Mammary epithelial cell (primary cell): ENCODE results near the gene TTC28.

Source experiments
- CTCF ChIP-seq, 2 donors: IDR thresholded peaks in 1 of 2; conservative IDR thresholded peaks in 1 of 2; 2 replicates each; pipeline ENCODE4 v1.5.1; 2011 to 2012; ENCODE audit warnings: inconsistent platforms in 2 of 2, low read length in 2 of 2, mild to moderate bottlenecking in 2 of 2, control low read depth in 1 of 2, low read depth in 1 of 2; ENCODE audit not compliant: insufficient read depth in 1 of 2; ENCODE audit errors: extremely low read depth in 1 of 2
- EZH2 ChIP-seq: IDR thresholded peaks from 2 replicates; pipeline ENCODE4 v1.6.1; 2012; ENCODE audit warnings: low read length, inconsistent platforms, borderline replicate concordance

DNA sequence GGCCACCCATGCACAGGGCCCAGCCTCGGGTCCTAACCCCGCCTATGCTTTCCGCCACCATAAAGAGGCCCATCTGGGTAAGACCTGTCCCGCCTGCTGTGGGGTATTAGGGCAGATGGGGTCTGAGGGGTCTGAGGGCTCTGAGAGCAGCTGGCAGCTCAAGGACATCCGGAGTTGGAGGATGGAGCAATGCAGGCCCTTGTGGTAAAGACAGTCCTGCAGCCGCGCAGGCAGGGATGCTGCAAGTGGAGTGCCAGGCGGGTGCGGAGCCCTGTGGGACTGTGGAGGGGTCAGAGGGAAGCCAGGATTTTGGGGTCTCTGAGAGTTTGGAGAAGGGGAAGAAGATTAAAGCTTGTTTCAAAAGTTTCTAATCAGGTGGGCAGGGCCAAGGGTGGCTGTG lies 679.3 kb downstream of the TTC28 start:
- no peak for TF ChIP-seq CTCF (conservative IDR thresholded peaks at IDR 0.05 in 1 of 2, IDR thresholded peaks at IDR 0.05 in 1 of 2; ENCODE audit: extremely low read depth in 1 of 2, insufficient read depth in 1 of 2, low read depth in 1 of 2, low read length in 2 of 2)
- no peak for TF ChIP-seq EZH2
